ENCODE measurements around the gene ANP32E. TPM values are rescaled to one million over a fixed set of nuclear protein-coding genes. Genes with fewer than 3 reads are reported as not detected.

Gene ANP32E
- total and polyA plus RNA-seq, 9 of the 15 experiments (the other 6 are each of a cell fraction or from before 2014, with no cell fraction given), result 60.4 to 197 (median 104) TPM

DNA sequence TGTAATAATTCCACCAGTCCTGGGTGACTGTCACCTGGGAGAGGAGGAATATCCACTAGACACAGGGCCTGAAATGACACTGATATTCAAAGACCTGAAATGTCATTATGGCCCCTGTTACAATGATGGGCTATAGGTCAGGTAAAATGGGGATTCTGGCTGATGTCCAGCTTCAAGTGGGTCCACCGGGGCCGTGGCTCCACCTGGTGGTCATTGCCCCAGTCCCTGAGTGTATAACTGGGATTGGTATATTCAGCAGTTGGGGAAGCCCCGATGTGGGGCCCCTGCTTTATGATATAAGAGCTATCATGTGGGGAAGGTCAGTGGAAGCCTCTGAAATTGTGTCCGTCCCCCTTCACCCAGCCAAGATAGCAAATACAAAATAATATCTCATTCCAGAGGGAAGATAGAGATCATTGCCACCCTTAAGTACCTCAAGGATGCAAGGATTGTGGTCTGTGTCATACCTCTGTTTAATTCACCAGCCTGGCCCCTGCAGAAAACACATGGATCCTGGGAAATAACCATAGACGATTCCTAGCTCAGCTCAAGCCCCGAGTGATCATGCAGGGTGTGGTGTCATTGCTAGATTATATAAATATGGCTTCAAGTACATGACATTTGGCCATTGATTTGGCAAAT, 66.8 kb downstream of the ANP32E start (continued):
- TF ChIP-seq, protein P1, sequence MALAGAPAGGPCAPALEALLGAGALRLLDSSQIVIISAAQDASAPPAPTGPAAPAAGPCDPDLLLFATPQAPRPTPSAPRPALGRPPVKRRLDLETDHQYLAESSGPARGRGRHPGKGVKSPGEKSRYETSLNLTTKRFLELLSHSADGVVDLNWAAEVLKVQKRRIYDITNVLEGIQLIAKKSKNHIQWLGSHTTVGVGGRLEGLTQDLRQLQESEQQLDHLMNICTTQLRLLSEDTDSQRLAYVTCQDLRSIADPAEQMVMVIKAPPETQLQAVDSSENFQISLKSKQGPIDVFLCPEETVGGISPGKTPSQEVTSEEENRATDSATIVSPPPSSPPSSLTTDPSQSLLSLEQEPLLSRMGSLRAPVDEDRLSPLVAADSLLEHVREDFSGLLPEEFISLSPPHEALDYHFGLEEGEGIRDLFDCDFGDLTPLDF (CRISPR knock-in tag; IDR thresholded peaks at IDR 0.05), result 0 out of 2 replicates have a peak, but pooled peaks have one; percentile 8
- TF ChIP-seq TSC22D4 (tag; IDR thresholded peaks at IDR 0.05) (no peak), CBX2 (IDR thresholded peaks at IDR 0.05; ENCODE audit: insufficient read depth, low read length, poor library complexity, severe bottlenecking) (no peak), PPARD (CRISPR knock-in tag; IDR thresholded peaks at IDR 0.05) (no peak), STAG1 (CRISPR knock-in tag; IDR thresholded peaks at IDR 0.05; ENCODE audit: borderline replicate concordance) (peak; percentile 88), IFI16 (CRISPR knock-in tag; IDR thresholded peaks at IDR 0.05) (no peak), POLR2G (IDR thresholded peaks at IDR 0.05; ENCODE audit: low read depth, low read length) (no peak), MEF2D (tag; conservative IDR thresholded peaks at IDR 0.05; ENCODE audit: low read depth) (no peak), POLR2AphosphoS5 (IDR thresholded peaks at IDR 0.05; ENCODE audit: control insufficient read depth, insufficient read depth, low read depth, low read length) (peak; percentile 32; the same call in 1 of the 2 replicates), KDM1A (IDR thresholded peaks at IDR 0.05) (0 out of 4 replicates have a peak, but pooled peaks of 1 of the 2 experiments have one; percentile 8), NFIX (CRISPR knock-in tag; IDR thresholded peaks at IDR 0.05; ENCODE audit: low read depth) (peak; percentile 67), CBX1 (IDR thresholded peaks at IDR 0.05; ENCODE audit: low read depth) (no peak), KDM5B (IDR thresholded peaks at IDR 0.05; ENCODE audit: insufficient replicate concordance, low read depth, low read length) (no peak), SIN3A (IDR thresholded peaks at IDR 0.05; ENCODE audit: borderline replicate concordance in 2 of 2, control insufficient read depth in 1 of 2, low read depth in 2 of 2, low read length in 2 of 2) (no peak), YY1 (IDR thresholded peaks at IDR 0.05; ENCODE audit: borderline replicate concordance in 1 of 3, control insufficient read depth in 1 of 3, extremely low read depth in 1 of 3, insufficient read depth in 3 of 3, insufficient read length in 1 of 3, insufficient replicate concordance in 2 of 3, low read depth in 1 of 3, low read length in 2 of 3) (peak in 2 of 3 experiments; percentile 54 to 60), GTF2A2 (tag; IDR thresholded peaks at IDR 0.05) (no peak), FOXM1 (IDR thresholded peaks at IDR 0.05; ENCODE audit: low read depth) (no peak), FOXM1 (CRISPR knock-in tag; IDR thresholded peaks at IDR 0.05; ENCODE audit: low read depth) (no peak), SMAD1 (IDR thresholded peaks at IDR 0.05; ENCODE audit: low read depth, low read length, partially characterized antibody) (peak; percentile 74), ARID2 (IDR thresholded peaks at IDR 0.05) (0 out of 2 replicates have a peak, but pooled peaks have one; percentile 35)
- TF ChIP-seq, protein P2, sequence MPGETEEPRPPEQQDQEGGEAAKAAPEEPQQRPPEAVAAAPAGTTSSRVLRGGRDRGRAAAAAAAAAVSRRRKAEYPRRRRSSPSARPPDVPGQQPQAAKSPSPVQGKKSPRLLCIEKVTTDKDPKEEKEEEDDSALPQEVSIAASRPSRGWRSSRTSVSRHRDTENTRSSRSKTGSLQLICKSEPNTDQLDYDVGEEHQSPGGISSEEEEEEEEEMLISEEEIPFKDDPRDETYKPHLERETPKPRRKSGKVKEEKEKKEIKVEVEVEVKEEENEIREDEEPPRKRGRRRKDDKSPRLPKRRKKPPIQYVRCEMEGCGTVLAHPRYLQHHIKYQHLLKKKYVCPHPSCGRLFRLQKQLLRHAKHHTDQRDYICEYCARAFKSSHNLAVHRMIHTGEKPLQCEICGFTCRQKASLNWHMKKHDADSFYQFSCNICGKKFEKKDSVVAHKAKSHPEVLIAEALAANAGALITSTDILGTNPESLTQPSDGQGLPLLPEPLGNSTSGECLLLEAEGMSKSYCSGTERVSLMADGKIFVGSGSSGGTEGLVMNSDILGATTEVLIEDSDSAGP (CRISPR knock-in tag; IDR thresholded peaks at IDR 0.05), result 0 out of 2 replicates have a peak, but pooled peaks have one; percentile 20
- TF ChIP-seq, protein P3, sequence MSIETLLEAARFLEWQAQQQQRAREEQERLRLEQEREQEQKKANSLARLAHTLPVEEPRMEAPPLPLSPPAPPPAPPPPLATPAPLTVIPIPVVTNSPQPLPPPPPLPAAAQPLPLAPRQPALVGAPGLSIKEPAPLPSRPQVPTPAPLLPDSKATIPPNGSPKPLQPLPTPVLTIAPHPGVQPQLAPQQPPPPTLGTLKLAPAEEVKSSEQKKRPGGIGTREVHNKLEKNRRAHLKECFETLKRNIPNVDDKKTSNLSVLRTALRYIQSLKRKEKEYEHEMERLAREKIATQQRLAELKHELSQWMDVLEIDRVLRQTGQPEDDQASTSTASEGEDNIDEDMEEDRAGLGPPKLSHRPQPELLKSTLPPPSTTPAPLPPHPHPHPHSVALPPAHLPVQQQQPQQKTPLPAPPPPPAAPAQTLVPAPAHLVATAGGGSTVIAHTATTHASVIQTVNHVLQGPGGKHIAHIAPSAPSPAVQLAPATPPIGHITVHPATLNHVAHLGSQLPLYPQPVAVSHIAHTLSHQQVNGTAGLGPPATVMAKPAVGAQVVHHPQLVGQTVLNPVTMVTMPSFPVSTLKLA (conservative IDR thresholded peaks at IDR 0.05), result no peak

Data from K562 (cell line).